ENCODE data around the gene RRP12.

DNA sequence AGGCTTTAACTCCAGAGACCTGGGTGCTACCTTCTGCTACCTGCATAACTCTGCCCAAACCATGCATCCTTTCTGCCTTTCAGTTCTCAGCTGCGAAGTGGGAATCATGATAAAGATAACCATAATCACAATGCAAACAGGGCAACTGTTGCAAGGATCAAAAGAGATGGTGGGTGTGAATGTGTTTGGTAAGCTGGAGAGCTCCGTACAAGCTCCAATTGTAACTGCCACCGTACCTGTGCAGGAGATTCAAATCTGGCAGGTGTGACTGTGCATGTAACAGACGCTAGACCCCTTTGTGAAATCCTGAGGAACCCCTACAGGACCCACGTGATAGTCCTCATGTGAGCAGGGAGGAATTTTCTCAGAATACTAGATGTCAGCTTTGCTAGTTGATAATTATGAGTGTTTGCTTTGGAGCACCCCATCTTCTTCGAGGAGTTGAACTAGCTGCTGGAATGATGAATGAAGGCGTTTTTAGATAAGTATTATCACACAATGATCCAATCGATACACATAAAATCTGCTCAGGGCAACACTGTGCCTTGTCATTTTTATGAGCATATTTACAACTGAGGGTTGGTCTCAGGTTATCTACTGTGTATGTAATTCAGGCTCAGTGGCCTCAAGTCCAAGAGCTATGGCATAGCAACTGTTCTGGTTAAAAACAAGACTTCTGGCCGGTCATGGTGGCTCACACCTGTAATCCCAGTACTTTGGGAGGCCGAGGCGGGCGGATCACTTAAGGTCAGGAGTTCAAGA, 51.2 kb downstream of the RRP12 start:
- TF ChIP-seq, protein P1, sequence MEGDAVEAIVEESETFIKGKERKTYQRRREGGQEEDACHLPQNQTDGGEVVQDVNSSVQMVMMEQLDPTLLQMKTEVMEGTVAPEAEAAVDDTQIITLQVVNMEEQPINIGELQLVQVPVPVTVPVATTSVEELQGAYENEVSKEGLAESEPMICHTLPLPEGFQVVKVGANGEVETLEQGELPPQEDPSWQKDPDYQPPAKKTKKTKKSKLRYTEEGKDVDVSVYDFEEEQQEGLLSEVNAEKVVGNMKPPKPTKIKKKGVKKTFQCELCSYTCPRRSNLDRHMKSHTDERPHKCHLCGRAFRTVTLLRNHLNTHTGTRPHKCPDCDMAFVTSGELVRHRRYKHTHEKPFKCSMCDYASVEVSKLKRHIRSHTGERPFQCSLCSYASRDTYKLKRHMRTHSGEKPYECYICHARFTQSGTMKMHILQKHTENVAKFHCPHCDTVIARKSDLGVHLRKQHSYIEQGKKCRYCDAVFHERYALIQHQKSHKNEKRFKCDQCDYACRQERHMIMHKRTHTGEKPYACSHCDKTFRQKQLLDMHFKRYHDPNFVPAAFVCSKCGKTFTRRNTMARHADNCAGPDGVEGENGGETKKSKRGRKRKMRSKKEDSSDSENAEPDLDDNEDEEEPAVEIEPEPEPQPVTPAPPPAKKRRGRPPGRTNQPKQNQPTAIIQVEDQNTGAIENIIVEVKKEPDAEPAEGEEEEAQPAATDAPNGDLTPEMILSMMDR (conservative IDR thresholded peaks at IDR 0.05; ENCODE audit: low read depth, low read length) = no peak
- no peak for TF ChIP-seq MAFK (IDR thresholded peaks at IDR 0.05; ENCODE audit: low read depth, low read length)
- no peak for TF ChIP-seq POLR2A (IDR thresholded peaks at IDR 0.05; ENCODE audit: low read depth, low read length)
- no peak for TF ChIP-seq RAD21 (IDR thresholded peaks at IDR 0.05; ENCODE audit: low read length)
- TF ChIP-seq MAZ (IDR thresholded peaks at IDR 0.05; ENCODE audit: borderline replicate concordance, low read depth, low read length) = no peak

Measured in IMR-90 (cell line).